ENCODE results near the gene TMEM238. TPM values are rescaled to one million over a fixed set of nuclear protein-coding genes. Genes with fewer than 3 reads are reported as not detected.

The TMEM238 gene
- total RNA-seq, 5 donors from 2014 or later (not counting 1 experiment from before 2014, with no cell fraction given): 10.8 to 23.2 (median 20.0) TPM

- Mint-ChIP-seq H3K27ac (no peak within 1 kb of the TSS), H3K4me3 (no peak within 1 kb of the TSS), H3K9me3 (no peaks in the 10 kb centered on the region), H3K27me3 (peaks cover 0 to 8% of the 10 kb centered on the region in 2 donors), H3K36me3 (no peaks in the 10 kb centered on the region), H3K4me1 (peaks cover 0 to 2% (median 0%) of the 10 kb centered on the region in 3 donors)
- ATAC-seq (replicated peaks in 1 of 4): no peak
- H3K36me3 ChIP-seq (ENCODE audit: control insufficient read depth in 2 of 2, extremely low read depth in 1 of 2, insufficient read depth in 1 of 2, low read length in 1 of 2): no peaks in the 10 kb centered on the region
- H3K4me1 ChIP-seq (ENCODE audit: control insufficient read depth in 1 of 2, extremely low read depth in 1 of 2, insufficient read depth in 2 of 2, low read length in 2 of 2): no peaks in the 10 kb centered on the region
- WGBS (ENCODE audit: insufficient coverage): 84% methylated on average over 16 of the region's 27 CpGs
- peaks cover 0 to 44% of the 10 kb centered on the region in 2 experiments for H3K27me3 ChIP-seq (replicated peaks in 1 of 2; ENCODE audit: control insufficient read depth in 2 of 2, extremely low read depth in 1 of 2, insufficient read depth in 2 of 2, low read length in 1 of 2)
- no peak within 1 kb of the TSS for H3K27ac ChIP-seq (ENCODE audit: low read length)
- no peak for DNase-seq
- H3K4me3 ChIP-seq (ENCODE audit: control insufficient read depth in 1 of 2, extremely low read depth in 1 of 2, low read length in 1 of 2): no peak within 1 kb of the TSS
- ChIA-PET CTCF (no interaction called here), POLR2A (interaction anchor here in 1 of 2 donors (0.6 kb wide), 1 partner anchor 45 kb away, joined by 10 read pairs; no protein-coding TSS in a partner anchor)
- H3K9me3 ChIP-seq: no peaks in the 10 kb centered on the region
Observed at GRCh38 chr19:55362990-55363716, 20.9 kb downstream of the TMEM238 start, which contains the start of gene GARIN5B. Gene GARIN5B (minus strand): TSS chr19:55363260. CDS start chr19:55363066, 194 bp downstream.

- ChIA-PET POLR2A (interaction anchor here in 1 of 2 donors (0.7 kb wide), 1 partner anchor 148 kb away, joined by 7 read pairs; no protein-coding TSS in a partner anchor), CTCF (no interaction called here)
- Histone ChIP-seq H3K4me3 (ENCODE audit: control insufficient read depth in 1 of 2, extremely low read depth in 1 of 2, low read length in 1 of 2) (no peak overlapping the region), H3K4me1 (ENCODE audit: control insufficient read depth in 1 of 2, extremely low read depth in 1 of 2, insufficient read depth in 2 of 2, low read length in 2 of 2) (no peaks in the 10 kb centered on the region), H3K36me3 (ENCODE audit: control insufficient read depth in 2 of 2, extremely low read depth in 1 of 2, insufficient read depth in 1 of 2, low read length in 1 of 2) (no peaks in the 10 kb centered on the region), H3K9me3 (no peaks in the 10 kb centered on the region), H3K27me3 (replicated peaks in 1 of 2; ENCODE audit: control insufficient read depth in 2 of 2, extremely low read depth in 1 of 2, insufficient read depth in 2 of 2, low read length in 1 of 2) (peaks cover 0 to 41% of the 10 kb centered on the region in 2 experiments), H3K27ac (ENCODE audit: low read length) (no peak overlapping the region)
- Mint-ChIP-seq H3K4me3 (no peak overlapping the region), H3K27ac (no peak overlapping the region), H3K9me3 (no peaks in the 10 kb centered on the region), H3K4me1 (no peaks in the 10 kb centered on the region), H3K36me3 (no peaks in the 10 kb centered on the region), H3K27me3 (peaks cover 2 to 8% of the 10 kb centered on the region in 2 donors)
- ATAC-seq (replicated peaks in 1 of 4): no peak
- 85% methylated on average over 29 of the region's 38 CpGs for WGBS (ENCODE audit: insufficient coverage)
- DNase-seq: no peak
Observed at GRCh38 chr19:55362174-55362989, 21.7 kb downstream of the TMEM238 start.

DNA sequence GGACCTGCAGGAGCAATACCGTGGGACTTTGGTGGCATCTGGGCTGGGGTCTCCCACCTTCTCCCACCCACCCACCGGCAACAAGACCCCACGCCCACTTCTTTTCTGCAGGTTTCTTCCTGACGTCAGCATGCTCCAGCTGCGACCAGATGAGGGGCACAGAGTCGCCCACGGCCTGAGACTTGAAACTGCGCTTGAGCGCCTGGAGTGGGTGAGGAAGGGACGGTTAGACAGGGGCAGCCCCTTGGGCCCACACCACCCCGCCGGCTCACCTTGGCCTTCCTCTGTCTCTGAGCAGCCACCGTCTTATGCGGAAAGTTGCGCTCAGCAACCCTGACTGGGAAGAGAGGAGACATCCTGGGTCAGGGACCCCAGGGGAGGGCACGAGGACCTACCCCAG is 23.2 kb downstream of the TMEM238 start:
- H3K27me3 ChIP-seq (replicated peaks in 1 of 2; ENCODE audit: control insufficient read depth in 2 of 2, extremely low read depth in 1 of 2, insufficient read depth in 2 of 2, low read length in 1 of 2): peaks cover 2 to 43% of the 10 kb centered on the region in 2 experiments
- no peaks in the 10 kb centered on the region for H3K36me3 Mint-ChIP-seq
- no peaks in the 10 kb centered on the region for H3K36me3 ChIP-seq (ENCODE audit: control insufficient read depth in 2 of 2, extremely low read depth in 1 of 2, insufficient read depth in 1 of 2, low read length in 1 of 2)
- no peaks in the 10 kb centered on the region for H3K4me1 ChIP-seq (ENCODE audit: control insufficient read depth in 1 of 2, extremely low read depth in 1 of 2, insufficient read depth in 2 of 2, low read length in 2 of 2)
- no peak overlapping the region for H3K27ac ChIP-seq (ENCODE audit: low read length)
- no peaks in the 10 kb centered on the region for H3K4me1 Mint-ChIP-seq
- peaks cover 7 to 9% of the 10 kb centered on the region in 2 donors for H3K27me3 Mint-ChIP-seq
- 68% methylated on average over 8 of the region's 16 CpGs for WGBS (ENCODE audit: insufficient coverage)
- ChIA-PET CTCF (no interaction called here), POLR2A (no interaction called here)
- no peak for DNase-seq
- no peak overlapping the region for H3K4me3 ChIP-seq (ENCODE audit: control insufficient read depth in 1 of 2, extremely low read depth in 1 of 2, low read length in 1 of 2)
- H3K9me3 ChIP-seq: no peaks in the 10 kb centered on the region
- ATAC-seq (replicated peaks in 1 of 4): no peak
- H3K9me3 Mint-ChIP-seq: no peaks in the 10 kb centered on the region
- no peak overlapping the region for H3K27ac Mint-ChIP-seq
- H3K4me3 Mint-ChIP-seq: no peak overlapping the region

- ATAC-seq (replicated peaks in 1 of 4): no peak
- H3K4me3 ChIP-seq (ENCODE audit: control insufficient read depth in 1 of 2, extremely low read depth in 1 of 2, low read length in 1 of 2): no peak overlapping the region
- POLR2A ChIA-PET: interaction anchor here in 1 of 2 donors (0.6 kb wide), 1 partner anchor 60 kb away, joined by 4 read pairs; no protein-coding TSS in a partner anchor
Observed at GRCh38 chr19:55358943-55359908, 24.9 kb downstream of the TMEM238 start.

GRCh38 chr19:55358493-55358892 is 25.6 kb downstream of the TMEM238 start:
- H3K27ac Mint-ChIP-seq: no peak overlapping the region
- DNase-seq (no peak), ATAC-seq (replicated peaks in 1 of 4) (no peak)
- POLR2A ChIA-PET: no interaction called here
- peaks cover 7 to 15% of the 10 kb centered on the region in 2 donors for H3K27me3 Mint-ChIP-seq
- Histone ChIP-seq H3K9me3 (no peaks in the 10 kb centered on the region), H3K36me3 (ENCODE audit: control insufficient read depth in 2 of 2, extremely low read depth in 1 of 2, insufficient read depth in 1 of 2, low read length in 1 of 2) (no peaks in the 10 kb centered on the region), H3K27ac (ENCODE audit: low read length) (no peak overlapping the region), H3K27me3 (replicated peaks in 1 of 2; ENCODE audit: control insufficient read depth in 2 of 2, extremely low read depth in 1 of 2, insufficient read depth in 2 of 2, low read length in 1 of 2) (peaks cover 2 to 59% of the 10 kb centered on the region in 2 experiments), H3K4me1 (ENCODE audit: control insufficient read depth in 1 of 2, extremely low read depth in 1 of 2, insufficient read depth in 2 of 2, low read length in 2 of 2) (peaks cover 0 to 14% of the 10 kb centered on the region in 2 experiments), H3K4me3 (ENCODE audit: control insufficient read depth in 1 of 2, extremely low read depth in 1 of 2, low read length in 1 of 2) (no peak overlapping the region)
- 89% methylated on average over 16 of the region's 19 CpGs for WGBS (ENCODE audit: insufficient coverage)
- no peaks in the 10 kb centered on the region for H3K36me3 Mint-ChIP-seq
- H3K4me1 Mint-ChIP-seq: peaks cover 1 to 8% (median 3%) of the 10 kb centered on the region in 3 donors
- H3K4me3 Mint-ChIP-seq: no peak overlapping the region
- CTCF ChIA-PET: no interaction called here
- H3K9me3 Mint-ChIP-seq: no peaks in the 10 kb centered on the region

More at GRCh38 chr19:55358943-55359908, 24.9 kb downstream of the TMEM238 start:
- H3K4me3 Mint-ChIP-seq: no peak overlapping the region
- H3K9me3 Mint-ChIP-seq: no peaks in the 10 kb centered on the region
- CTCF ChIA-PET: no interaction called here
- peaks cover 7 to 10% of the 10 kb centered on the region in 2 donors for H3K27me3 Mint-ChIP-seq
- H3K27ac Mint-ChIP-seq: no peak overlapping the region
- peaks cover 0 to 5% (median 0%) of the 10 kb centered on the region in 3 donors for H3K4me1 Mint-ChIP-seq
- no peak overlapping the region for H3K27ac ChIP-seq (ENCODE audit: low read length)
- no peak for DNase-seq
- H3K4me1 ChIP-seq (ENCODE audit: control insufficient read depth in 1 of 2, extremely low read depth in 1 of 2, insufficient read depth in 2 of 2, low read length in 2 of 2): peaks cover 0 to 7% of the 10 kb centered on the region in 2 experiments
- H3K36me3 ChIP-seq (ENCODE audit: control insufficient read depth in 2 of 2, extremely low read depth in 1 of 2, insufficient read depth in 1 of 2, low read length in 1 of 2): no peaks in the 10 kb centered on the region
- 84% methylated on average over 31 of the region's 32 CpGs for WGBS (ENCODE audit: insufficient coverage)
- no peaks in the 10 kb centered on the region for H3K9me3 ChIP-seq
- H3K27me3 ChIP-seq (replicated peaks in 1 of 2; ENCODE audit: control insufficient read depth in 2 of 2, extremely low read depth in 1 of 2, insufficient read depth in 2 of 2, low read length in 1 of 2): peaks cover 2 to 51% of the 10 kb centered on the region in 2 experiments
- no peaks in the 10 kb centered on the region for H3K36me3 Mint-ChIP-seq

All from T-cell (primary cell).